ENCODE data around the gene ARRDC4.

ARRDC4 gene

GRCh38 chr15:97998307-97999071 lies 38.0 kb downstream of the ARRDC4 start:
- no peak for DNase-seq (ENCODE audit: low read depth)

DNA sequence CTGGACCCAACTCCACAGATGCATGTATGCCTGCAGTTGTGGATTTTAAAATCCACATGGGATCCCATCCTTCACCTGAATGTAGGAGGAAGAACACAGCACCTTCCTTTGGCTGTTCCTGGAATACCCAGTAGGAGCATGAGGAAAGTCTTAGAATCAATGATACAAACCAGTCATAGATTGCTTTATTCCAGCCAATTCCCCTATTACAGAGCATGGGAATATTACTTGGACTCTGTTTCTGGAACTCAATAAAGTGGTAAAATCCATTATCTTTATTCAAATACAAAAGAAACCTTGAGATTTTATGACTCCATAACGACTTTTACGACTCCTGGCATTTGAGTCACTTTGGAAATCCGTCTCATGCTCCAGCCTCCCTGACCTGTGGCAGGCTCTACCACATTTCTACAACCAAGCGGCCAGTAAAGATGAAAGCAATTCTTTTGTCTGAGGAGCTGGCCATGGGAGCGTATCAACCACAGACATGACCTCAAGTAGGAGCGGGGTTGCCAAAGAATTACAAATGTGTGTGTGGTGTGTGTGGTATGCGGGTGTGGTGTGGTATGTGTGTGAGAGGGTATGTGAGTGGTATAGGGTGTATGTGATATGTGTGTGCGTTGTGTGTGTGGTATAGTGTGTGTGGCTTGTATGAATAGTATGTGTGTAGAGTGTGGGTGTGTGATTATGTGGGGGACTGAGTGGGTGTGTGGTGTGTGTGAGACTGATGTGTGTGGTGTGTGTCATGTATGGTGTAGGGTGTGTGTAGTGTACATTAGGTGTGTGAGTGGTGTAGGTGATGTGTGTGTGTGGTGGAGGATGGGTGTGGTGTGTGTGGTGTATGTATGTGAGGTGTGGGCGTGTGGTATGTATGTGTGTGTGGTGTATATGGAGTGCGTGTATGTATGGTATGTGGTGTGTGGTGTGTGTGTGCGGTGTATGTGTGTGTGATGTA lies 40.0 kb downstream of the ARRDC4 start:
- no peak for DNase-seq (ENCODE audit: low read depth)

- DNase-seq (ENCODE audit: low read depth): no peak
Measured at GRCh38 chr15:98001663-98002194, 41.2 kb downstream of the ARRDC4 start.

DNA sequence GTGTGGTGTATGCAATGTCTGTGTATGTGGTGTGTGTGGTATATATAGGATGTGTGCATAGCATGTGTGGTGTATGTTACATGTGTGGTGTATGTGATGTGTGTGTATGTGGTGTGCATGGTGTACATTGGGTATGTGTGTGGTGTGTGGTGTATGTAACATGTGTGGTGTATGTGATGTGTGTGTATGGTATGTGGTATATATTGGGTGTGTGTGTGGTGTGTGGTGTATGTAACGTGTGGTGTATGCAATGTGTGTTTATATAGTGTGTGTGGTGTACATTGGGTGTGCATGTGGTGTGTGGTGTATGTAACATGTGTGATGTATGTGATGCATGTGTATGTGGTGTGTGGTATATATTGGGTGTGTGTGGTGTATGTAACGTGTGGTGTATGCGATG lies 41.9 kb downstream of the ARRDC4 start:
- no peak for DNase-seq (ENCODE audit: low read depth)

DNA sequence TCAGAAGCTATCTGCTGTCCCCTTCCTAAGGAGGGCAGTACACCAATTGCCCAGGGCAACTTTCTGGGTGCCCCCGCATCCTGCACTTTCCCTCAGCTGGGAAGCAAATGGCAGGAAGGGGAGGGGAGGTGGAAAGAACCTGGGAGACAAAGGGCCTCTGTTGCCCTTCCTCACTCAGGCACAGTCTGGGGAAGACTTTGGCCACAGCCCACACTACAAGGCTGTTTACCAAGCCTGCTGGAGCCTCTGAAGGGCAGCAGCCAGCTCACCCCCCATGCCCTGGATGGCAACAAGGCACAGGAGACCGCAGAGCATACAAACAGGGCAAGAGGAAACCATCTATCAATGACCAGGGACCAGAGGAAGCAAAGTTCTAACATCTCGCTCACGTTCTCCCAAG lies 42.4 kb downstream of the ARRDC4 start:
- no peak for DNase-seq (ENCODE audit: low read depth)

DNA sequence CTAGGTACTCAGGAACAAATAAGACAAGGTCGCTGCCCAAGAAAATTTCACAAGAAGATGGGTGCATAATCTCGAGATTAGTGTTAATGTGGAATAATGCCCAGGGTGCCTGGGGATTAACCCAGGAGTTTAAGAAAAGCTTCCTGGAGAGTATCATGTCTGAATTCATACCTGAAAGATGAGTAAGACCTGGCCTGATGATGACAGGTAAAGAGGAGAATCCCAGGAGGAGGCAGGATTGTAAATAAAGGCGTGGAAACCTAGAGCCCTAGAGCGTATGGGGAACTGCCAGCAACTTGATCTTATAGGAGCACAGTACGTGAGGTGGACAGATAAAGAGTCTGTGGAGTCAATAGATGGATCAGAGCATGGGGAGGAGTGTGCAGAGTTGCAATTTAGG lies 43.0 kb downstream of the ARRDC4 start:
- DNase-seq (ENCODE audit: low read depth): no peak

DNA sequence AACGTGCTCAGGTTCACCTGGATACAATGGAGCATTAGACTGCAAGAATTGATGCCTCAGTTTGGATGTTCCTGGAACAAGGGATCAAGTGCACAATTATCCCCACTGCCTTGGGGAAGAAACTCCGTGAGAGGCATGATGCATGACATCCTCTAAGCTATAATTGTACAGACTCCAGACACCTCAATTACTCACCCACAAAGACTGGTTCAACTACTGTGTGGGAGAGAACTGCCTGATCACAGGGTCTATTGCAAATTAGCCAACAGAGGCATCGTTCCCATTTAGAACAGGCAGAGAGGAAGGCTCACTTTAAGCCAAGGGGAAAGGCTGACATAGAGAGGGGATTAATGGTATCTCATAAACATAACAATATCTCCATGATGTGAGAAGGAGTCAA lies 43.5 kb downstream of the ARRDC4 start:
- no peak for DNase-seq (ENCODE audit: low read depth)

GRCh38 chr15:98005659-98006058 lies 45.2 kb downstream of the ARRDC4 start:
- no peak for DNase-seq (ENCODE audit: low read depth)

GRCh38 chr15:98009169-98009568 lies 48.7 kb downstream of the ARRDC4 start:
- DNase-seq (ENCODE audit: low read depth): no peak

DNA sequence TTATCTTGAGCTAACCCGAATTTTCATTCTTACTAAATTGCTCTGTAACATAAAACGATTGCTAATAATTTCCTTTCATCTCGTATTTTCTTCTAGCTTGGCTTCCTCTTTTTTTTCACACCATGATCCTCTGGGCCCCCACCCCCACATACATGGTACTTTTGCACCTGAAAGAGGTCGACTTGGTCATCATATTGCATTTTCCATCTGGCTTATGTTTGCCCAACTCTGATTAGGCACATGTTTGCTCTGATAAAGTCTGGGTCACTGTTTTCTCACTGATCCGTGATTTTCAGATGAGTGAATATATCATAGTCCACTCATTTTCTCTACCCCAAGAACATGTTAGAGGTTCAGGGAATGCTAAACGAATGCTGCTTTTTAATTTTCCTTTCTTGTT lies 49.5 kb downstream of the ARRDC4 start:
- DNase-seq (ENCODE audit: low read depth): no peak

- DNase-seq (ENCODE audit: low read depth): no peak
Measured at GRCh38 chr15:98012354-98012753, 51.9 kb downstream of the ARRDC4 start.

DNA sequence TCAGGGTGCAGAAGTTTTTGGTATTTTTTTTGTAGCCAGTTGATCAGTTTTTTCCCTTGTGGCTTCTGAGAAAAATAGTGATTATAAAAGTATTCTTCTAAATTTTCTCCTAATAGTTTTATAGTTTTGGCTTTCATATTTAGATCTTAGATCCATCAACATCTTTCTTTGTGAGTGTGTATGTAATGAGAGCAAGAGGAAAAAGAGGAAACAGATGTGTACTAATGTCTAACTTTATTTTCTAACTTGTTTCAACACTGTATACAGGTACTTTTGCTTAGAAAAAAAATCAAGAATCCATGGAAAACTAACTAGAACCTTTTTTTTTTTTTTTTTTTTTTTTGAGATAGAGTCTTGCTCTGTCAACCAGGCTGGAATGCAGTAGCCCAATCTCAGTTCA lies 53.1 kb downstream of the ARRDC4 start:
- DNase-seq (ENCODE audit: low read depth): no peak

GRCh38 chr15:98017150-98017964 lies 56.9 kb downstream of the ARRDC4 start:
- no peak for DNase-seq (ENCODE audit: low read depth)

DNA sequence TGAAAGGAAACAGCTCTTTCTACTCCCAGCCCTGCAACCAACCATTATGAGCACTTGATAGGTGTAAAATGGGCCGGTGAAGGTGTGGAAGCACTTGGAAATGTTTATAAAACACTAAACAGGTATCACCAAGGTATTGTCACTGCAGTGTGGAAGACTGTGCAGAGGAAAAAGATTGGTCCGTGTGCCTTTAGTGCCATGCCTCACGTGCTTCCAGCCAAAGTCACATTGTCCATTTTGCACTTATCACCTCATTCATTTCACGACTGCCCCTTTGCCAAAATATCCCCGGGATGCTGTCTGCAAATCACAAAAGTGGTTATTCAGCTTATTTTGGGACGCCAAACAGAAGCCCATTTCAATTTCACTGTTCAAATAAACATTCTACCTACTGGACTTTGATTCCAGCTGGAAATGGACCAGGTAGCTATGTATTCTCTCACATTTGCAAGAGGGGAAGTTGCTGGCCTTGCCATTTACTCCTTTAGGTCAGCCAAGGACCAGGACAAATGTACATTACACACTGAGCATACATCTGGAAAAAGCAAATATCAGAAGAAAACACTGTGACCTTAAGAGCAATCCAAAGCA lies 58.4 kb downstream of the ARRDC4 start:
- DNase-seq (ENCODE audit: low read depth): no peak

Measured in HS-27A (cell line).